Ramos (cell line): ENCODE measurements around the gene SH3RF3.

Experiments used
- in situ Hi-C: fragments of 300-500 bp; cut with MboI; formaldehyde crosslinking; loops from one replicate; pipeline ENCODE4 v1.14.3; 2022; ENCODE audit warnings: low sequenced_read_pairs; ENCODE audit not compliant: unreplicated experiment

The SH3RF3 gene

GRCh38 chr2:109516445-109517117 is 387.6 kb downstream of the SH3RF3 start:
- in situ Hi-C loops = loop anchor here (25.0 kb wide), 1 partner anchor 829 kb away; no protein-coding TSS in a partner anchor

GRCh38 chr2:109517118-109517889 is 388.3 kb downstream of the SH3RF3 start:
- in situ Hi-C loops = loop anchor here (25.0 kb wide), 1 partner anchor 830 kb away; no protein-coding TSS in a partner anchor

- in situ Hi-C loops = loop anchor here (25.0 kb wide), 1 partner anchor 832 kb away; no protein-coding TSS in a partner anchor
Measured at GRCh38 chr2:109519513-109519912, 390.5 kb downstream of the SH3RF3 start.

GRCh38 chr2:109521233-109522062 is 392.4 kb downstream of the SH3RF3 start:
- in situ Hi-C loops = loop anchor here (25.0 kb wide), 1 partner anchor 834 kb away; no protein-coding TSS in a partner anchor

- in situ Hi-C loops = loop anchor here (25.0 kb wide), 1 partner anchor 835 kb away; no protein-coding TSS in a partner anchor
Measured at GRCh38 chr2:109522063-109522374, 393.0 kb downstream of the SH3RF3 start.

GRCh38 chr2:109523121-109523520 is 394.1 kb downstream of the SH3RF3 start:
- in situ Hi-C loops = loop anchor here (25.0 kb wide), 1 partner anchor 836 kb away; no protein-coding TSS in a partner anchor

GRCh38 chr2:109523536-109524361 is 394.7 kb downstream of the SH3RF3 start:
- in situ Hi-C loops = loop anchor here (25.0 kb wide), 1 partner anchor 836 kb away; no protein-coding TSS in a partner anchor

- in situ Hi-C loops = no loop called here
Measured at GRCh38 chr2:109525836-109526235, 396.8 kb downstream of the SH3RF3 start.

GRCh38 chr2:109526442-109526970 is 397.5 kb downstream of the SH3RF3 start:
- in situ Hi-C loops = no loop called here

- in situ Hi-C loops = no loop called here
Measured at GRCh38 chr2:109527079-109527478, 398.1 kb downstream of the SH3RF3 start.

- in situ Hi-C loops = no loop called here
Measured at GRCh38 chr2:109527846-109528705, 399.1 kb downstream of the SH3RF3 start.

GRCh38 chr2:109528811-109529501 is 400.0 kb downstream of the SH3RF3 start:
- in situ Hi-C loops = no loop called here

GRCh38 chr2:109529532-109530449 is 400.8 kb downstream of the SH3RF3 start:
- in situ Hi-C loops = no loop called here

GRCh38 chr2:109530712-109531111 is 401.7 kb downstream of the SH3RF3 start:
- in situ Hi-C loops = no loop called here

- in situ Hi-C loops = no loop called here
Measured at GRCh38 chr2:109531221-109531620, 402.2 kb downstream of the SH3RF3 start.

- in situ Hi-C loops = no loop called here
Measured at GRCh38 chr2:109531896-109532727, 403.1 kb downstream of the SH3RF3 start.
